Heart left ventricle (tissue), 13 donors: ENCODE data around the gene C2orf92.
"Not testable (repeated sequence)": the region's sequence is repeated elsewhere in the genome, so short reads cannot be mapped to it uniquely, and the experiment has no call there.

Experiments used
- POLR2A ChIP-seq, 2 donors: fragments of 450-650 bp; IDR thresholded peaks; one replicate each; pipeline ENCODE4 v1.6.1; 2017; ENCODE audit warnings: antibody characterized with exemption in 2 of 2, mild to moderate bottlenecking in 2 of 2, moderate library complexity in 2 of 2
- TF ChIP-seq, protein P1 (sequence below), 12 donors: fragments of 200-600 bp; sonication (generic) in 4 of 12; IDR thresholded peaks; one replicate each; pipeline versions ENCODE4 v1.5.0 to v1.8.0; 2018 to 2022; ENCODE audit warnings: antibody characterized with exemption in 12 of 12, mild to moderate bottlenecking in 5 of 12
- donor health status: ischemic (EF 13 %, LVEDD 7.1; RV severe dilation, severe dysfunction).
- donor health status: DM: no; HTN: yes; CAD: no.
- donor health status: DM: no; HTN: no; CAD: no.
- donor health status: ischemic (EF 25% LVEDD 6.9; RV normal size, moderate dysfunction).
- donor health status: ischemic (EF 25% LVEDD 5.7; RV mildly dilated, moderate dysfunction).
- donor health status: ischemic (EF 35%, LVEDD 5.7; RV mildly dilated, moderate dysfunction).
- donor health status: nonischemic (EF 11% LVEDD 7.7; RV severe dilation, severe dysfunction).
- donor health status: DM: yes; HTN: yes; CAD: no.
- donor health status: PGD.
- donor health status: ischemic (EF 29% LVEDD 5.4; RV normal size, mild dysfunction).
- donor health status: nonischemic (EF 23%, LVEDD 6.1; RV moderate dilation, normal function).

DNA sequence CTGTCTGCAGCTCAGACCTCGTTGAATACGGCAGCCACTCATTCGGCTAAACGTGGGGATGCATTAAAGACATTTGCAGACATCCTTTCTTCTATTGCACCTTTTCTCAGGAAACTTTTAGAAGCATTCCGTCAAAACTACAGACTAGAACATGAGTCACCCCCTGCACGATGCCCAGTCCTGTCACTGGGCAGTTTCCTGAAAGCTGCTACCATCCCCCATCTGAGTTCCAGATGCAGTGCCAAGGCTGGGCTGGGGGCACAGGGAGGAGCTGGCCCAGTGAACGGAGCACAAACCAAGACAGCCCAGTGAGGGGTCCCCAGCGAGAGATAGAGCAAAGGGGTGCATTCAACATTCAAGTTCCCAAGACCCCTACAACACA, 43.5 kb upstream of the C2orf92 start:
- TF ChIP-seq, protein P1, sequence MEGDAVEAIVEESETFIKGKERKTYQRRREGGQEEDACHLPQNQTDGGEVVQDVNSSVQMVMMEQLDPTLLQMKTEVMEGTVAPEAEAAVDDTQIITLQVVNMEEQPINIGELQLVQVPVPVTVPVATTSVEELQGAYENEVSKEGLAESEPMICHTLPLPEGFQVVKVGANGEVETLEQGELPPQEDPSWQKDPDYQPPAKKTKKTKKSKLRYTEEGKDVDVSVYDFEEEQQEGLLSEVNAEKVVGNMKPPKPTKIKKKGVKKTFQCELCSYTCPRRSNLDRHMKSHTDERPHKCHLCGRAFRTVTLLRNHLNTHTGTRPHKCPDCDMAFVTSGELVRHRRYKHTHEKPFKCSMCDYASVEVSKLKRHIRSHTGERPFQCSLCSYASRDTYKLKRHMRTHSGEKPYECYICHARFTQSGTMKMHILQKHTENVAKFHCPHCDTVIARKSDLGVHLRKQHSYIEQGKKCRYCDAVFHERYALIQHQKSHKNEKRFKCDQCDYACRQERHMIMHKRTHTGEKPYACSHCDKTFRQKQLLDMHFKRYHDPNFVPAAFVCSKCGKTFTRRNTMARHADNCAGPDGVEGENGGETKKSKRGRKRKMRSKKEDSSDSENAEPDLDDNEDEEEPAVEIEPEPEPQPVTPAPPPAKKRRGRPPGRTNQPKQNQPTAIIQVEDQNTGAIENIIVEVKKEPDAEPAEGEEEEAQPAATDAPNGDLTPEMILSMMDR (IDR thresholded peaks at IDR 0.05), result not testable (repeated sequence)
- not testable (repeated sequence) for TF ChIP-seq POLR2A (IDR thresholded peaks at IDR 0.05)
